ENCODE results near the gene ANGPTL2. TPM values are rescaled to one million over a fixed set of nuclear protein-coding genes. Genes with fewer than 3 reads are reported as not detected.

The ANGPTL2 gene
- total RNA-seq, 1 donor from 2014 or later, result 39.7 TPM

- peaks cover 3% of the 10 kb centered on the region for H3K4me1 Mint-ChIP-seq (ENCODE audit: low read depth)
- no peak for TF ChIP-seq CTCF (IDR thresholded peaks at IDR 0.05)
- H3K36me3 Mint-ChIP-seq (ENCODE audit: low read depth), result peaks cover 9% of the 10 kb centered on the region
- no peaks in the 10 kb centered on the region for H3K27me3 Mint-ChIP-seq (ENCODE audit: low read depth)
- no peak overlapping the region for H3K4me3 Mint-ChIP-seq (ENCODE audit: unreplicated experiment)
- no peak for DNase-seq (ENCODE audit: low spot score)
- no peak overlapping the region for H3K27ac Mint-ChIP-seq (ENCODE audit: unreplicated experiment)
- no peaks in the 10 kb centered on the region for H3K9me3 Mint-ChIP-seq (ENCODE audit: low read depth)
Observed at GRCh38 chr9:127107171-127107928, 15.1 kb downstream of the ANGPTL2 start.

GRCh38 chr9:127106466-127106855 lies 16.0 kb downstream of the ANGPTL2 start:
- no peak overlapping the region for H3K27ac Mint-ChIP-seq (ENCODE audit: unreplicated experiment)
- no peak for DNase-seq (ENCODE audit: low spot score)
- peaks cover 3% of the 10 kb centered on the region for H3K4me1 Mint-ChIP-seq (ENCODE audit: low read depth)
- H3K4me3 Mint-ChIP-seq (ENCODE audit: unreplicated experiment), result no peak overlapping the region
- H3K9me3 Mint-ChIP-seq (ENCODE audit: low read depth), result no peaks in the 10 kb centered on the region
- peaks cover 9% of the 10 kb centered on the region for H3K36me3 Mint-ChIP-seq (ENCODE audit: low read depth)
- no peaks in the 10 kb centered on the region for H3K27me3 Mint-ChIP-seq (ENCODE audit: low read depth)
- no peak for TF ChIP-seq CTCF (IDR thresholded peaks at IDR 0.05)

DNA sequence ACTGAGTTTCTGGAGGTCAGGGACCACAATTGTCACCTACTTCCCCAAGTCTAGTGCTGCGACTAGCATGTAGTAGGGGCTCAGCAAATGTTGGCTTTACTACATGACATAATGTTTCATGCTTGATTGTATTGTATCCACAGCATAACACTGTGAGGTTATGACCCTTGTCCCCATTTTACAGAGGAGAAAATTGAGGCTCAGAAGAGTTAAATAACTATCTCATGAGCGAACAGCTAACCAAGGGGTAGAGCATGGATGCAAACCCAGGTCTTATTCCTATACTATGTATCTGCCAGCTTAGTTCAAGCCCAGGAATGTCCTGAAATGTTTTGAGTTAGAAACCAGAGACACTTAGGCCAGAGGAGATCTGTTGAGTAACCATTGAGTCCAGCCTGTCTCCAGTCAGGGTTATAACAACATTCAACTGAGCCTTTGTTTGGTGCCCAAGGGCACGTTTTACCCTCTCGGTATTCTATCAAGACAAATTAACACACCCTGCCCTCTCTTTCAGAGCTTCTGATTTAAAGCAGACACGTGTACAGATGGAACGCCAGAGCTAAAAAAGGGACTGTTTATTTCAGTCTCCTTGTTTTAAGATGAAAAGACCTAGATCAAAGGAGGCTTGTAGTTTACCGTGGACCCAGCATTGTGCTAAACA lies 16.5 kb downstream of the ANGPTL2 start:
- Mint-ChIP-seq H3K4me3 (ENCODE audit: unreplicated experiment) (no peak overlapping the region), H3K27ac (ENCODE audit: unreplicated experiment) (no peak overlapping the region), H3K9me3 (ENCODE audit: low read depth) (no peaks in the 10 kb centered on the region), H3K4me1 (ENCODE audit: low read depth) (peaks cover 3% of the 10 kb centered on the region), H3K27me3 (ENCODE audit: low read depth) (no peaks in the 10 kb centered on the region), H3K36me3 (ENCODE audit: low read depth) (peaks cover 8% of the 10 kb centered on the region)
- no peak for TF ChIP-seq CTCF (IDR thresholded peaks at IDR 0.05)
- DNase-seq (ENCODE audit: low spot score), result no peak

DNA sequence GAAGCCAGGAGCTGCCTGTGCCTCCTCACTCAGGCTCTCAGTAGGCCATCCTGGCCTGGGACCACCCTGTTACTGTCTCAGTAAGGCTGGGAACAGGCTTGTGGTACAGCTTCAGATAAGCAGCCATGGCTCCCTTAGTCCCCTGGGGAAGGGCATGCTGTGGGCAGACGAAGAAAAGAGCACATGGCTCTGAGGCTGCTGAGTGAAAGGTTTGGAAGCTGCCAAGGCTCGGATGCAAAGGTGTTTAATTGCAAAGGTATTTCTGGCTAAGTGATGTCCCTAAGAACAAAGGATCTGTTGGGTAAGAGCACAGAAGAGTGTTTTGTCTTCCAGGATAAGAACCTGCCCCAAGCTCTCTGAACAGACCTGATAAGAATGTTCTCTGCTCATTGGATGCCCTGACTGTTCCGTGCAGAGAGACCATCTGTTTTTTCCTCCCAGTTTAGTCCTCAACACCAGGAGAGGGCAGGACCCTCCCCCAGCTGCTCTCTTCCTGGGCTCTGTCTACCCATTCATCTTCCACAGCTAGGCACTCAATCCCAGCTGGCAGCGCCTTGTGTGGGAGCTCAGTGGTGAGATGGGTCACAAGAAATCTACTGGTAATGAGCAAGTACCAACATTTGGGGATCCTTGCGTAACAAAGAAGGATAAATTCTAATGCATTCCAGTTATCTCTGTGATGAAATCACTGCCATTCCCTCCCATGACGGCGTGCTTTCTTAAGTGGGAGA lies 17.7 kb downstream of the ANGPTL2 start:
- Mint-ChIP-seq H3K9me3 (ENCODE audit: low read depth) (no peaks in the 10 kb centered on the region), H3K36me3 (ENCODE audit: low read depth) (peaks cover 8% of the 10 kb centered on the region), H3K4me1 (ENCODE audit: low read depth) (peaks cover 3% of the 10 kb centered on the region), H3K27me3 (ENCODE audit: low read depth) (no peaks in the 10 kb centered on the region), H3K4me3 (ENCODE audit: unreplicated experiment) (no peak overlapping the region), H3K27ac (ENCODE audit: unreplicated experiment) (no peak overlapping the region)
- TF ChIP-seq CTCF (IDR thresholded peaks at IDR 0.05), result no peak
- DNase-seq (ENCODE audit: low spot score), result no peak

DNA sequence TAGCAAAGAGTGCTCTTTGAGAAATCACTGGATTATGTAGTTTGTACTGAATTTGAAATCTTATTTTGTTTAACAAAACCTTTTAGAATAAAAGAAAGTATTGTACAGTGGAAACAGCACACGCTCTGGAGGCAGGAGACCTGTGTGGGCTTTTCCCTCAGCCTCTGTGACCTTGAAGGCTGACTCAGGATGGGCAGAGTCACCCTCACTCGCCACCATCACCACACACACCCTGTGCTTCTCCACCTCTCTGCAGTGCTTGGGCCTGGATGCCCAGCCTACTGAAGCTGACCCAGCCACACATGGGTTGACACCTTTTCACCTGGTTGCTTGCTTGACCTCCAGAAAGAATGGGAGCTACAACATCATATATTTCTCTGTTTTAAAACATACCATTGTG lies 19.6 kb downstream of the ANGPTL2 start:
- Mint-ChIP-seq H3K27ac (ENCODE audit: unreplicated experiment) (no peak overlapping the region), H3K4me1 (ENCODE audit: low read depth) (peaks cover 3% of the 10 kb centered on the region), H3K9me3 (ENCODE audit: low read depth) (no peaks in the 10 kb centered on the region), H3K4me3 (ENCODE audit: unreplicated experiment) (no peak overlapping the region), H3K36me3 (ENCODE audit: low read depth) (peaks cover 4% of the 10 kb centered on the region), H3K27me3 (ENCODE audit: low read depth) (no peaks in the 10 kb centered on the region)
- no peak for TF ChIP-seq CTCF (IDR thresholded peaks at IDR 0.05)
- DNase-seq (ENCODE audit: low spot score), result no peak

All from chondrocyte (in vitro differentiated cells).